ENCODE data around the gene PRICKLE4. TPM values are rescaled to one million over a fixed set of nuclear protein-coding genes. Genes with fewer than 3 reads are reported as not detected.
"Not testable (repeated sequence)": the region's sequence is repeated elsewhere in the genome, so short reads cannot be mapped to it uniquely, and the experiment has no call there.

PRICKLE4 gene
- total RNA-seq, 6 experiments from 2014 or later, result 0.30 to 0.68 (median 0.31) TPM; not detected in 3

GRCh38 chr6:41799559-41799911 is 19.0 kb downstream of the PRICKLE4 start:
- no peaks in the 10 kb centered on the region for H3K9me3 Mint-ChIP-seq
- H3K36me3 Mint-ChIP-seq (ENCODE audit: low read depth), result no peaks in the 10 kb centered on the region
- no peak overlapping the region for H3K4me3 Mint-ChIP-seq
- peaks cover 17% of the 10 kb centered on the region for H3K4me1 Mint-ChIP-seq (ENCODE audit: low read depth)
- no peak overlapping the region for H3K27ac Mint-ChIP-seq
- no peak for DNase-seq
- TF ChIP-seq CTCF (IDR thresholded peaks at IDR 0.05), result no peak
- H3K27me3 Mint-ChIP-seq (ENCODE audit: insufficient read depth), result peaks cover 4% of the 10 kb centered on the region; the same call in 1 of the 2 replicates

- Mint-ChIP-seq H3K27me3 (ENCODE audit: insufficient read depth) (peaks cover 2% of the 10 kb centered on the region; the same call in 1 of the 2 replicates), H3K4me3 (no peak overlapping the region), H3K36me3 (ENCODE audit: low read depth) (no peaks in the 10 kb centered on the region), H3K9me3 (no peaks in the 10 kb centered on the region), H3K27ac (no peak overlapping the region), H3K4me1 (ENCODE audit: low read depth) (peaks cover 17% of the 10 kb centered on the region)
- peak; percentile 13 for DNase-seq
- TF ChIP-seq CTCF (IDR thresholded peaks at IDR 0.05), result peak; percentile 75
Measured at GRCh38 chr6:41801380-41801779, 20.8 kb downstream of the PRICKLE4 start.

GRCh38 chr6:41805830-41806774 is 25.5 kb downstream of the PRICKLE4 start:
- H3K27ac Mint-ChIP-seq, result no peak overlapping the region
- peaks cover 6% of the 10 kb centered on the region for H3K4me1 Mint-ChIP-seq (ENCODE audit: low read depth)
- H3K9me3 Mint-ChIP-seq, result no peaks in the 10 kb centered on the region
- H3K4me3 Mint-ChIP-seq, result no peak overlapping the region
- TF ChIP-seq CTCF (IDR thresholded peaks at IDR 0.05), result no peak
- H3K27me3 Mint-ChIP-seq (ENCODE audit: insufficient read depth), result peaks cover 2% of the 10 kb centered on the region; the same call in 1 of the 2 replicates
- no peaks in the 10 kb centered on the region for H3K36me3 Mint-ChIP-seq (ENCODE audit: low read depth)
- no peak for DNase-seq

GRCh38 chr6:41811095-41811494 is 30.5 kb downstream of the PRICKLE4 start:
- H3K9me3 Mint-ChIP-seq, result no peaks in the 10 kb centered on the region
- no peaks in the 10 kb centered on the region for H3K36me3 Mint-ChIP-seq (ENCODE audit: low read depth)
- H3K4me3 Mint-ChIP-seq, result no peak overlapping the region
- TF ChIP-seq CTCF (IDR thresholded peaks at IDR 0.05), result no peak
- DNase-seq, result no peak
- no peaks in the 10 kb centered on the region for H3K27me3 Mint-ChIP-seq (ENCODE audit: insufficient read depth)
- no peak overlapping the region for H3K27ac Mint-ChIP-seq
- H3K4me1 Mint-ChIP-seq (ENCODE audit: low read depth), result peaks cover 5% of the 10 kb centered on the region; the same call in 1 of the 2 replicates

GRCh38 chr6:41811946-41812345 is 31.4 kb downstream of the PRICKLE4 start:
- H3K4me3 Mint-ChIP-seq; H3K9me3 Mint-ChIP-seq; H3K27ac Mint-ChIP-seq; H3K27me3 Mint-ChIP-seq (ENCODE audit: insufficient read depth); H3K36me3 Mint-ChIP-seq (ENCODE audit: low read depth); DNase-seq; H3K4me1 Mint-ChIP-seq (ENCODE audit: low read depth): not testable (repeated sequence)

GRCh38 chr6:41813469-41813868 is 32.9 kb downstream of the PRICKLE4 start:
- H3K27ac Mint-ChIP-seq, result no peak overlapping the region
- peaks cover 5% of the 10 kb centered on the region; the same call in 1 of the 2 replicates for H3K4me1 Mint-ChIP-seq (ENCODE audit: low read depth)
- H3K4me3 Mint-ChIP-seq, result no peak overlapping the region
- H3K9me3 Mint-ChIP-seq, result no peaks in the 10 kb centered on the region
- DNase-seq, result no peak
- no peaks in the 10 kb centered on the region for H3K36me3 Mint-ChIP-seq (ENCODE audit: low read depth)
- no peak for TF ChIP-seq CTCF (IDR thresholded peaks at IDR 0.05)
- H3K27me3 Mint-ChIP-seq (ENCODE audit: insufficient read depth), result no peaks in the 10 kb centered on the region
